Measurements from ENCODE around the gene GAB1.

GAB1 gene

GRCh38 chr4:143473334-143474126 is 136.9 kb downstream of the GAB1 start:
- no peak overlapping the region for H3K4me3 ChIP-seq (ENCODE audit: low read depth, low read length)
- TF ChIP-seq POLR2A (IDR thresholded peaks at IDR 0.05; ENCODE audit: extremely low read depth, insufficient read length), result no peak
- TF ChIP-seq CTCF (IDR thresholded peaks at IDR 0.05; ENCODE audit: low read depth, low read length), result no peak
- no peak for TF ChIP-seq MYC (IDR thresholded peaks at IDR 0.05; ENCODE audit: low read depth, low read length)
- no peak for TF ChIP-seq MAX (IDR thresholded peaks at IDR 0.05; ENCODE audit: low read depth, low read length)
- DNase-seq (ENCODE audit: low read depth), result no peak

- H3K4me3 ChIP-seq (ENCODE audit: low read depth, low read length), result no peak overlapping the region
- no peak for DNase-seq (ENCODE audit: low read depth)
- TF ChIP-seq POLR2A (IDR thresholded peaks at IDR 0.05; ENCODE audit: extremely low read depth, insufficient read length) (no peak), MAX (IDR thresholded peaks at IDR 0.05; ENCODE audit: low read depth, low read length) (no peak), CTCF (IDR thresholded peaks at IDR 0.05; ENCODE audit: low read depth, low read length) (no peak), MYC (IDR thresholded peaks at IDR 0.05; ENCODE audit: low read depth, low read length) (no peak)
Observed at GRCh38 chr4:143477487-143477886, 140.8 kb downstream of the GAB1 start.

- TF ChIP-seq POLR2A (IDR thresholded peaks at IDR 0.05; ENCODE audit: extremely low read depth, insufficient read length) (no peak), MYC (IDR thresholded peaks at IDR 0.05; ENCODE audit: low read depth, low read length) (no peak), CTCF (IDR thresholded peaks at IDR 0.05; ENCODE audit: low read depth, low read length) (no peak), MAX (IDR thresholded peaks at IDR 0.05; ENCODE audit: low read depth, low read length) (no peak)
- DNase-seq (ENCODE audit: low read depth), result no peak
- no peak overlapping the region for H3K4me3 ChIP-seq (ENCODE audit: low read depth, low read length)
Observed at GRCh38 chr4:143481361-143481760, 144.7 kb downstream of the GAB1 start.

- no peak overlapping the region for H3K4me3 ChIP-seq (ENCODE audit: low read depth, low read length)
- peak; percentile 27 for DNase-seq (ENCODE audit: low read depth)
- TF ChIP-seq MAX (IDR thresholded peaks at IDR 0.05; ENCODE audit: low read depth, low read length), result no peak
- TF ChIP-seq MYC (IDR thresholded peaks at IDR 0.05; ENCODE audit: low read depth, low read length), result no peak
- no peak for TF ChIP-seq POLR2A (IDR thresholded peaks at IDR 0.05; ENCODE audit: extremely low read depth, insufficient read length)
- TF ChIP-seq CTCF (IDR thresholded peaks at IDR 0.05; ENCODE audit: low read depth, low read length), result no peak
Observed at GRCh38 chr4:143482840-143483239, 146.2 kb downstream of the GAB1 start.

GRCh38 chr4:143486314-143486713 is 149.6 kb downstream of the GAB1 start:
- TF ChIP-seq CTCF (IDR thresholded peaks at IDR 0.05; ENCODE audit: low read depth, low read length) (no peak), MAX (IDR thresholded peaks at IDR 0.05; ENCODE audit: low read depth, low read length) (no peak), POLR2A (IDR thresholded peaks at IDR 0.05; ENCODE audit: extremely low read depth, insufficient read length) (no peak), MYC (IDR thresholded peaks at IDR 0.05; ENCODE audit: low read depth, low read length) (no peak)
- DNase-seq (ENCODE audit: low read depth), result no peak
- H3K4me3 ChIP-seq (ENCODE audit: low read depth, low read length), result no peak overlapping the region
